HG02763 (cell line): ENCODE measurements around the gene THEM5.

ENCODE experiments used
- ATAC-seq: cut with Tn5 transposase; IDR thresholded peaks from one replicate; pipeline ENCODE4 v1.9.1; 2021; ENCODE audit warnings: mild to moderate bottlenecking, moderate library complexity; ENCODE audit not compliant: unreplicated experiment

Gene THEM5

GRCh38 chr1:151803164-151803563 is 50.3 kb downstream of the THEM5 start:
- no peak for ATAC-seq

GRCh38 chr1:151802372-151802771 is 51.1 kb downstream of the THEM5 start:
- no peak for ATAC-seq

GRCh38 chr1:151801846-151802245 is 51.7 kb downstream of the THEM5 start:
- no peak for ATAC-seq

- ATAC-seq = no peak
Observed at GRCh38 chr1:151801310-151801820, 52.1 kb downstream of the THEM5 start.

- ATAC-seq = no peak
Observed at GRCh38 chr1:151800830-151801229, 52.7 kb downstream of the THEM5 start.

GRCh38 chr1:151799179-151800022 is 54.1 kb downstream of the THEM5 start:
- no peak for ATAC-seq

GRCh38 chr1:151798571-151798970 is 54.9 kb downstream of the THEM5 start:
- ATAC-seq = no peak
